Mucosa of gallbladder (tissue), 1 donor: ENCODE measurements around the gene MADD. TPM values are rescaled to one million over a fixed set of nuclear protein-coding genes. Genes with fewer than 3 reads are reported as not detected.
"Not testable (repeated sequence)": the region's sequence is repeated elsewhere in the genome, so short reads cannot be mapped to it uniquely, and the experiment has no call there.

Source experiments
- DNase-seq: peaks from one replicate; pipeline ENCODE4 v3.0.0-alpha.2; 2020; ENCODE audit warnings: low spot score
- total RNA-seq: library from RNA; stranded (reverse); gene quantifications from one replicate; pipeline ENCODE4 v1.2.1, GENCODE V29; 2021
- donor health status: DM: no; HTN: no; CAD: no.

The MADD gene
- total RNA-seq, 1 donor from 2014 or later = 57.1 TPM

- no peak for DNase-seq
Measured at GRCh38 chr11:47274495-47275235, 4.7 kb downstream of the MADD start.

- no peak for DNase-seq
Measured at GRCh38 chr11:47276923-47277322, 7.0 kb downstream of the MADD start.

- DNase-seq = no peak
Measured at GRCh38 chr11:47278058-47278457, 8.1 kb downstream of the MADD start.

GRCh38 chr11:47278769-47279168, 8.8 kb downstream of the MADD start:
- DNase-seq = no peak

- no peak for DNase-seq
Measured at GRCh38 chr11:47280099-47280498, 10.2 kb downstream of the MADD start.

DNA sequence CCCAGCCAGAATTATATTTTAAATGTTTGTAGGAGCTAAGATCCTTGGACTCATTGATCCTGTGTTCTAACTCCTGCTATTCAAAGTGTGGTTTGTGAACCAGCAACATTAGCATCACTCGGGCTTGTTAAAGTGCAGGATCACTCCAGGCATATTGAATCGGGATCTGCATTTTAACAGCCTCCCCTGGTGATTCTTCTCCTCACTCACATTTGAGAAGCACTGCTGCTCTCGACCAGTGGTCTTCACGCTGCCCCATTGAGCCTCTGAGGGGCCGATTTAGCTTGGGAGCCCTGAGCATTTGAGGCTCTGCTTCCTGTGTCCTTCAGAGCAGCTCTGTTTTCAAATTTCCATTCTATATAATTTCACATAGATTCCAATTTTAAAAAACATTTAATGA, 10.9 kb downstream of the MADD start:
- no peak for DNase-seq

GRCh38 chr11:47282462-47282861, 12.5 kb downstream of the MADD start:
- DNase-seq = no peak

DNA sequence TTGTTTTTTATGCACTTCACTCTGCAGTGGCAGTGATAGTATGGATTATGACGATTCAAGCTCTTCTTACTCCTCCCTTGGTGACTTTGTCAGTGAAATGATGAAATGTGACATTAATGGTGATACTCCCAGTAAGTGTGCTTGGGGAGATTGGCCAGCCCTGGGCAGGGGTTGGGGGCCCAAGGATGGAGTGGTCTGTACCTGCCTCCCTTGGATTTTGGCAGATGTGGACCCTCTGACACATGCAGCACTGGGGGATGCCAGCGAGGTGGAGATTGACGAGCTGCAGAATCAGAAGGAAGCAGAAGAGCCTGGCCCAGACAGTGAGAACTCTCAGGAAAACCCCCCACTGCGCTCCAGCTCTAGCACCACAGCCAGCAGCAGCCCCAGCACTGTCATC, 14.2 kb downstream of the MADD start:
- DNase-seq = no peak

DNA sequence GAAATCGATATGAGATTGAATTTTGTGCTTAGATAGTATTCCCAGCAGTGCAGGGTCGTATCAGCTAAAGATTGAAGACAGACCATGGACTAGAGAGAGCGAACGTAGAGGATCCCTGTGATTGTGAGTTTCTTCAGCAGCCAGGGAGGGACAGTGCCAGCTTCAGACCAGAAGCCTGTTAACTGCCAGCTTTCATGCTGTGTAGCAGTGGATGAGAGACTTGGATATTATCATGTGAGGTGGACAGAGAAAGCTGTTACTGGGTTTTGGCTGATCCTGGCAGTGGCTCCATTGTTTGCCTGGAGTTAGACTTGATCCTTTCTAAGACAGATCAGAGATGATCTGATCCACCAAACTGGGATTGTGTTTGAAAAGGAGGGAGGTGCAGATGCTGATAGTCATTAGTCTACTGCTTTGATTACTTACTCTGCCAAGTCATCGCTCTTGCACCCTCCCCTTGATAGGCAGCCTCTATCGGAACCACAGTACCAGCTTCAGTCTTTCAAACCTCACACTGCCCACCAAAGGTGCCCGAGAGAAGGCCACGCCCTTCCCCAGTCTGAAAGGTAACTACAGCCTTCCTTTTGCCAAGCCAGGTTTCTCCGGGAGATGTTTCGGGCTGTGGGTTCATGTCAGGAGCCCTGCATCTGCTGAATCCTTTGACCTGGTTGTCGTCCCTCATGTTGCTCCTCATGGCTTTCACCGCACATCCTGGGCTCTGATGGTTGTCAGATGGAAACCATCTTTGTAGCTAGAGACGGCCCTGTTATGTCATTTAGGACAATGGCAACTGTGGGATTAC, 16.2 kb downstream of the MADD start:
- DNase-seq = no peak

DNA sequence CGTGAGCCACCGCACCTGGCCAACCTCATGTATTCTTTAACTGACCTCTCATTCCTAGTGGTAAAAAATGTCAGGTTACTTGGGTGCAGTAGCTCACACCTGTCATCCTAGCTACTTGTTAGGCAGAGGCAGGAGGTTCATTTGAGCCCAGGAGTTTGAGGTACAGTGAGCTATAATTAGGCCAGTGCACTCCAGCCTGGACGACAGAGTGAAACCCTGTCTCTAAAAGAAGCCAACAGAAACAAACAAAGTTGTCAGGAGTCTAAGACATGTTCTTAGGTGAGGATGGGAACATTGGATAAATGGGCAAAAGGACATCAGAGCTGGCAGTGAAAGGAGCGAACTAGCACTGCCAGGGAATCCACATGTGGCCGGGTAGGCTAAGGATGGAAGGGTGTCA, 18.1 kb downstream of the MADD start:
- no peak for DNase-seq

DNA sequence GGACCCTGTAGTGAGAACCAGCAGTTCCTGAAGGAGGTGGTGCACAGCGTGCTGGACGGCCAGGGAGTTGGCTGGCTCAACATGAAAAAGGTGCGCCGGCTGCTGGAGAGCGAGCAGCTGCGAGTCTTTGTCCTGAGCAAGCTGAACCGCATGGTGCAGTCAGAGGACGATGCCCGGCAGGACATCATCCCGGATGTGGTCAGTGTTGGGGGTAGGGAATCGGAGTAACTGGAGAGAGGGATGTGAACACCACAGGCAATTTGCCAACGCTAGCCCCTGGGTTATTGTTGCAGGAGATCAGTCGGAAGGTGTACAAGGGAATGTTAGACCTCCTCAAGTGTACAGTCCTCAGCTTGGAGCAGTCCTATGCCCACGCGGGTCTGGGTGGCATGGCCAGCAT, 19.9 kb downstream of the MADD start:
- DNase-seq = no peak

GRCh38 chr11:47295385-47295784, 25.5 kb downstream of the MADD start:
- no peak for DNase-seq

DNA sequence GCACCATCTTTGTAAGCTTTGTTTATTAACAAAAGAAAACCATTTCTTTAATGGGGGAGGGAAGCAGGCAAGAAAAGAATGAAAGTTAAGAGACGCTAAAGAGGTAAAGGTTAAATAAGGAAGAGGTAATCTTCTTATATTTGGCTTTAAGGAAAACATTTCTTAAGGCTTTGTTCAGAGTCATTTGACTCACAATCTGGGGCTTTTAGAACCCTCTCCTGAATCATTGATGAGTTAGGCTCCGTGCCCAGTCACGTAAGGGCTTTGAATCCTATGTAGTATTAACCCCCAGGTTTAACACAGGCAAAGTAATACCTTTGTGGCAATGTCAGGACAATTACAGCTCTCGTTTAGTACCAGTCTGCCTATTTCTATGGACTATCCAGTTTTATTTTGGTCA, 26.1 kb downstream of the MADD start:
- DNase-seq = no peak

DNA sequence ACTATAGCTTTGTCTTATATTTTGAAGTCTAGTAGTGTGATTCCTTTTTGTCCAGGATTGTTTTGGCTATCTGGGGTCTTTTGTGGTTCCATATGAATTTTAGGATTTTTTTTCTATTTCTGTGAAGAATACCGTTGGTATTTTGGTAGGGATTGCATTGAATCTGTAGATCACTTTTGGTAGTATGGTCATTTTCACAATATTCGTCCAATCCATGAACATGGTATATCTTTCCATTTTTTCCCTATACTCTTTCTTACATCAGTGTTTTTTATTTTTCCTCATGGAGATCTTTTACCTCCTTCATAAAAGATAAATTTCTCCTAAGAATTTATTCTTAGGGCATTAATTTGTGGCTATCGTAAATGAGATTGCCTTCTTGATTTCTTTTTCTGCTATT, 29.1 kb downstream of the MADD start:
- DNase-seq = no peak

GRCh38 chr11:47302853-47303252, 32.9 kb downstream of the MADD start:
- DNase-seq = no peak

DNA sequence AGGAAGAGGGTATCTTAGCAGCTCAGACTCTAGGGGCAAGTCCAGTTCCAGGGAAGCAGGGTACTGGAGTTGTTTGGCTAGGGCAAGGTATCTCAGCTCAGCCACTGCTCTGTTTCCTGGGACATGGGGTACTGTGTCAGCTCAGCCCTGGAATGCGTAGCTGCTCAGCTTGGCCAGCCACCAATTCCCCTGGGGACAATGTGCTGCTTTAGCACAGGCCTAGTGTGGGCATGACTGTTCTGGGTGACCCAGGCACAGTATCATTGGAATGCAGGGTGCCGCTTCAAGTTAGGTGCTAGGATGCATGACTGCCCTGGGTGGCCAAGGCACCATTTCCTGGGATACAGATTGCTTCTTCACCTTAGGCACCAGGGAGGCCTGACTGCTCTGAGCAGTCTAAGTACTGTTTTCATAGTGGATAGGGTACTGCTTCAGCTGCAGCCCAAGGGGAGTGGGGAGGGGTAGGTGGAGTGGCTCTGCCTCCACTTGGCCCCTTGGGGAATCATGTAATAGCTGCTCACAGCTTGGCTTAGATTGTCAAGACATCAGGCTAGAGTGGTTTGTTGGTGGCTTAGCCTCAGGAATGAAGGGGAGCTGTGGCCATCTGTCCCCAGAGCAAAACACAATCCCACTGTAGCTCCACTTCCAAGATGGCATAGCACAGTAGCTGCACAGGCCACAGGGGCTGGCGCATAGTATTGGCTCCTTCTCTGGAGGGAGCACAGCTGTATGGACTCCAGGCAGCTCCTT, 36.0 kb downstream of the MADD start:
- DNase-seq = no peak

GRCh38 chr11:47306484-47306844, 36.5 kb downstream of the MADD start:
- no peak for DNase-seq

DNA sequence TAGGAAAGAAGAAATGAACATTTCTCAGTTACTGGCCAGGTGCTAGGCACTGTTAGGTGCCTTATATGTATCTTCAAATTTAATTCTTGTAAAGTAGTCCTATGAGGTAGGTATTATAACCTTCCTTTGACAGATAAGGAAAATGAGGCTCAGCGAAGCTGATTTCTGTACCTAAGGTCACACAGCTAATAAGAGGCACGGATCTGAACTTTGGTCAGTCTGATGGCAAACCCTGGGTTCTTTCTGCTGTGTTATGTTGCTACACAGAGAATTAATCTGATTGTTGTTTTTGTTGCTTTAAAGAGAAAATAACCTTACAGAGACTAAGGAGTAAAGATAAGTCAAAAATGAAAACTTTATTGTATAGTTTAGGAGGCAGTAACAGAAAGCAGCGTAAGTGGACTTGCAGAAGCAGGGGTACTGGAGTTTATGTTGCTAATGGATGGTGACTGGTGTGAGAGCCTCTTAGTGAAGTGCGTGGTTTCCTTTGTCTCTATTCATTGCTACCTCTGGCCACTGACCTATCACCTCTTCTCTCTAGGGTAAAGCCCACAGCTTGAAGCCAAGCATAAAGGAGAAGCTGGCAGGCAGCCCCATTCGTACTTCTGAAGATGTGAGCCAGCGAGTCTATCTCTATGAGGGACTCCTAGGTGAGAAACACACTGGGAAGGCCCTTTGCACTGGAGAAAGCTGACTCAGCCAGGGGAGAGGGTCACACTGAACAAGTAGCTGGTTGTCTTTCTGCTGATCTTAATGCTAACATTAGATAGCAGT, 38.3 kb downstream of the MADD start:
- DNase-seq = no peak

DNA sequence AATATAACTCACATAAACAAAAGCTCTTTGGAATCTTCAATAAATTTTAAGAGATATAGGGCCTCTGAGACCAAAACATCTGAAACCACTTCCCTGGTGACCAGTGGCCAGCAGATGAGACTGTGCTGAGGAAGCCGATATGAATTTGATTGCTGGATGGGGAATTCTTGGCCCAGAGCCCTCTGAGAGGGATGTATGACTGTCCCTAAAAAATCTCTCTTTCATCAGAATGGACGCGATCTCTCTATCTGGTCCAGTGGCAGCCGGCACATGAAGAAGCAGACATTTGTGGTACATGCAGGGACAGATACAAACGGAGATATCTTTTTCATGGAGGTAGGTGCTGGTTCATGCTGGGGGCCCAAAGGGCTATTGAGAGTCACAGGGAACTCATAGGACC, 45.1 kb downstream of the MADD start:
- DNase-seq = no peak

DNA sequence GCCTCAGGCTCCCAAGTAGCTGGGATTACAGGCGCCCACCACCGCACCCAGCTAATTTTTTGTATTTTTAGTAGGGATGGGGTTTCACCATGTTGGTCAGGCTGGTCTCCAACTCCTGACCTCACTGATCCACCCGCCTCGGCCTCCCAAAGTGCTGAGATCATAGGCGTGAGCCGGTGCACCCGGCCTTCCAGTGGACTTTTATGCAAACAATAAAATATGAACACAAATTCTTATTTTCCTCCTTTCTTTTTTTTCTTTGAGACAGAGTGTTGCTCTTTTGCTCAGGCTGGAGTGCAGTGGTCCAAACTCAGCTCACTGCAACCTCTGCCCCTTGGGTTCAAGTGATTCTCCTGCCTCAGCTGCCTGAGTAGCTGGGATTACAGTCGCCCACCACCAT, 46.6 kb downstream of the MADD start:
- DNase-seq = not testable (repeated sequence)

DNA sequence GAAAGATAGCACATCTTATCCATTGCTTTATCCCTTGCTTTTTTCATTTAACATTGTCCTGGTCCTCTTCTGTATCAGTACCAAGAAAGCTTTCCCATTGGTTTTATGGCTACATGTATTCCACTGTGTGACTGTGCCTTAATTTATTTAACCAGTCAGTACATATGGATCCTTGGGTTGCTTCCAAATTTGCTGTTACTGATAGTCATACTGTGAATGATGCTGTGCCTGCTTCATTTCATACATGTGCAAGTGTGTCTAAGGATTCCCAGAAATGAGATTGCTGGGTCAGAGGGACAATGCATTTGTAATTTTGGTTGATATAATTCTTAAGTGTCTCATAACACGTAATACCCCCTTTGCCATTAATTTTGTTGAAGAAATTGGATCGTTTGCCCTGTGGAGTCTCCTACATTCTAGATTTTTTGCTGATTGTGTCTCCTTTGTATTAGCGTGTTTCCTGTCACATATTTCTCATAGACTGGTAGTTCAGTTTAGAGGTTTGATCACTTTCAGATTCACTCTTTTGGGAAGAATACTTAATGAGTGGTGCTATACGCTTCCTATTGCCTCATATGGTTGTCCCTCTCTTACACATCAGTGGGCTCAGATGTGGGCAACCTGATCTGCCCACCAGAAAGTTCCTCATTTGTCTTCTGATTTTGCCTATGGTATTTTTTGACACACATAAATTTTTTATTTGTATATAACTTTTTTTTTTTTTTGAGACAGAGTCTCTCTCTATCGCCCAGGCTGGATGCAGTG, 47.3 kb downstream of the MADD start:
- DNase-seq = no peak
